SH-SY5Y (cell line): Measurements from ENCODE around the gene CDKN1C.

Experiments
- GATA2 ChIP-seq: IDR thresholded peaks from 2 replicates; pipeline ENCODE4 v1.6.1; 2011; ENCODE audit warnings: mild to moderate bottlenecking, low read depth, low read length
- GATA3 ChIP-seq: IDR thresholded peaks from 2 replicates; pipeline ENCODE4 v1.6.1; 2011; ENCODE audit warnings: low read depth, mild to moderate bottlenecking, low read length, moderate library complexity

- no peak for TF ChIP-seq GATA2
- no peak for TF ChIP-seq GATA3
These were observed 6.8 kb downstream of the CDKN1C start for GRCh38 chr11:2878782-2879181.
